Retinal pigment epithelial cell (primary cell): ENCODE measurements around the gene ZNF592.

Experiments used
- DNase-seq: peaks from one replicate; pipeline ENCODE4 v3.0.0-alpha.2; 2010; ENCODE audit warnings: low read depth
- H3K4me3 ChIP-seq: 2 replicates; pipeline ENCODE4 v1.5.1; 2011; ENCODE audit warnings: mild to moderate bottlenecking, low read length, control low read depth, moderate library complexity
- TF ChIP-seq, protein P1 (sequence below): conservative IDR thresholded peaks from 2 replicates; pipeline ENCODE4 v1.5.1; 2011; ENCODE audit warnings: low read depth, low read length, control low read depth, inconsistent platforms

Gene ZNF592

GRCh38 chr15:84791763-84792162, 43.4 kb downstream of the ZNF592 start:
- H3K4me3 ChIP-seq, result no peak overlapping the region
- TF ChIP-seq, protein P1, sequence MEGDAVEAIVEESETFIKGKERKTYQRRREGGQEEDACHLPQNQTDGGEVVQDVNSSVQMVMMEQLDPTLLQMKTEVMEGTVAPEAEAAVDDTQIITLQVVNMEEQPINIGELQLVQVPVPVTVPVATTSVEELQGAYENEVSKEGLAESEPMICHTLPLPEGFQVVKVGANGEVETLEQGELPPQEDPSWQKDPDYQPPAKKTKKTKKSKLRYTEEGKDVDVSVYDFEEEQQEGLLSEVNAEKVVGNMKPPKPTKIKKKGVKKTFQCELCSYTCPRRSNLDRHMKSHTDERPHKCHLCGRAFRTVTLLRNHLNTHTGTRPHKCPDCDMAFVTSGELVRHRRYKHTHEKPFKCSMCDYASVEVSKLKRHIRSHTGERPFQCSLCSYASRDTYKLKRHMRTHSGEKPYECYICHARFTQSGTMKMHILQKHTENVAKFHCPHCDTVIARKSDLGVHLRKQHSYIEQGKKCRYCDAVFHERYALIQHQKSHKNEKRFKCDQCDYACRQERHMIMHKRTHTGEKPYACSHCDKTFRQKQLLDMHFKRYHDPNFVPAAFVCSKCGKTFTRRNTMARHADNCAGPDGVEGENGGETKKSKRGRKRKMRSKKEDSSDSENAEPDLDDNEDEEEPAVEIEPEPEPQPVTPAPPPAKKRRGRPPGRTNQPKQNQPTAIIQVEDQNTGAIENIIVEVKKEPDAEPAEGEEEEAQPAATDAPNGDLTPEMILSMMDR, result no peak
- no peak for DNase-seq

DNA sequence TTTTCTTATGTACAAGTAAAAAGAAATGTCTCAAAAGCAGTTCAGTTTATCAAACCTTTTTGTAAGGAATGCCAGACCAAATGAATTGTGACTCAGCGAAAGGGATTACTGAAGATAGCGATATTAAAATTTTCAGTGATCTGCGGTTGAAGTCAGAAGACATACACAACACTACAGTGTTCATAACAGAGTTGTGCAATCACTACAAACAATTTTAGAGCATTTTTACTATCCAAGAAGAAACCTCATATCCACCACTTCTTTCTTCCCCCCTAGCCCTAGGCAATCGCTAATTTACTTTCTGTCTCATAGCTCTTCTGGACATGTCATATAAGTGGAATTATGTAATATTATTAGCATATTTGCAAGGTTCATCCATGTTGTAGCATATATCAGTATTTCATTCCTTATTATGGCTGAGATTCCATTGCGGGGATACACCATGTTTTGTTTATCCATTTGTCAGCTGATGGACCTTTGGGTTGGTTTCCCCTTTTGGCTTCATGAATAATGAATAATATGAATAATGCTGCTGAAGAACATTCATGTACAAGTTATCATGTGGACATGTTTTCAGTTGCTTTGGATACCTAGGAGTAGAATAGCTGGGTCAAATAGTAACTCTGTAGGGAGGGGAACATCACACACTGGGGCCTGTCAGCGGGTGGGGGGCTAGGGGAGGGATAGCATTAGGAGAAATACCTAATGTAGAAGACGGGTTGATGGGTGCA, 45.2 kb downstream of the ZNF592 start:
- TF ChIP-seq, protein P1, result no peak
- no peak for DNase-seq
- no peak overlapping the region for H3K4me3 ChIP-seq

DNA sequence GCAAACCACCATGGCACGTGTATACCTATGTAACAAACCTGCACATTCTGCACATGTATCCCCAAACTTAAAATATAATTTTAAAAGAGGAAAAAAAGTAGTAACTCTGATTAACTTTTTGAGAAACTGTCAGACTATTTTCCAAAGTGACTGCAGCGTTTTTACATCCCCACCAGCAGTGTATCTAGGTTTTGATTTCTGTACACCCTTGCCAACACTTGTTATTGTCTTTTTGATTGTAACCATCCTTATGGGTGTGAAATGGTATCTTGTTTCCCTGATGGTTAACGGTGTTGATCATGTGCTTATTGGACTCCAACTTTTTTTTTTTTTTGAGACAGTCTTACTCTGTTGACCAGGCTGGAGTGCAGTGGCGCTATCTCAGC, 45.8 kb downstream of the ZNF592 start:
- H3K4me3 ChIP-seq, result no peak overlapping the region
- no peak for DNase-seq
- TF ChIP-seq, protein P1, result no peak

DNA sequence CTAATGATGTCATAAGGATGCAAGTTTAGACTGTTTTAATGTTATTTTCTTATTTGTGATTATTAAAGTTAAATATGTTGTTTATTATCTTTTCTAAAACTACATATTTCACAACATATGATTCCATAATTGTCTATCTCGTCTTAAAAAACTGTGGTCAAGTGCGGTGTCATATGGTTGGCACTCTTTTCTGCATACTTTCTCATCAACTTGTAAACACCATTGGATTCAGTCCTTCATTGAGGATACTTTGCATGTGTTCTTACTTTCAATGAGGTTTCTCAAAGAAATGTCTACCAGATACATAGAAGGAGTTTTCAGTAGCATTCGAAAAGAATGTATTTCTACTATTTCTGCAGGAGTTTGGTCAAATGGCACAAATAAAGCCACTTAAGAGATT, 46.8 kb downstream of the ZNF592 start:
- TF ChIP-seq, protein P1, result no peak
- no peak overlapping the region for H3K4me3 ChIP-seq
- DNase-seq, result no peak

GRCh38 chr15:84797212-84797611, 48.8 kb downstream of the ZNF592 start:
- TF ChIP-seq, protein P1, result no peak
- H3K4me3 ChIP-seq, result no peak overlapping the region

DNA sequence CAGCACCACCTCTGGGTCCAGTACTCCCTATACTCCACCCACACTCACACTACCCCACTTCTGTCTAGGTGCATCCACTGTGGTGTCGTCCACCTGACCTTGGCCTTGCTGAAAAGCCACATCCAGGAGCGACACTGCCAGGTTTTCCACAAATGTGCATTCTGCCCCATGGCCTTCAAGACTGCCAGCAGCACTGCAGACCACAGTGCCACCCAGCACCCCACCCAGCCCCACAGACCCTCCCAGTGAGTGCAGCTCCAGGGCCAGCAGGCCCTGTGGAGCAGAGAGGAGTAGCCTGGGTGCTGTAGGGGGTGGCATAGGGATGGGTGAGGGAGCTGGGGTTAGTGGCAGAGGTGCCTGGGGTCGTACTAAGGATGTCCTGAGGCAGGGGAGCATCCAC, 49.4 kb downstream of the ZNF592 start:
- TF ChIP-seq, protein P1, result no peak
- H3K4me3 ChIP-seq, result no peak overlapping the region
- no peak for DNase-seq

More at GRCh38 chr15:84797212-84797611, 48.8 kb downstream of the ZNF592 start:
- DNase-seq, result no peak

- TF ChIP-seq, protein P1, result no peak
- H3K4me3 ChIP-seq, result no peak overlapping the region
- DNase-seq, result no peak
Measured at GRCh38 chr15:84798436-84798946, 50.1 kb downstream of the ZNF592 start.
